WTC11 (cell line): ENCODE results near the gene ASPN. TPM values are rescaled to one million over a fixed set of nuclear protein-coding genes. Genes with fewer than 3 reads are reported as not detected.

ENCODE experiments used
- ATAC-seq: fragments of 200-7000 bp; cut with Tn5 transposase; 2 replicates; pipeline ENCODE4 v1.10.0; 2021; ENCODE audit warnings: mild to moderate bottlenecking, moderate library complexity
- CTCF ChIA-PET: fragments of 300-600 bp; sonication (Branson Sonifier 250); formaldehyde crosslinking; loops from one replicate; lab custom pipeline; 2021; ENCODE audit warnings: antibody characterized with exemption; lab: Charles Lee
- POLR2A ChIA-PET: fragments of 350-600 bp; sonication (Branson Sonifier 250); formaldehyde crosslinking; loops from one replicate; lab custom pipeline; 2021; ENCODE audit warnings: antibody characterized with exemption; lab: Charles Lee
- DNase-seq: peaks from one replicate; pipeline ENCODE4 v3.0.0; 2021; ENCODE audit warnings: low spot score
- H3K27ac Mint-ChIP-seq: 2 replicates; pipeline ENCODE4 v1.8.0; 2021; ENCODE audit warnings: mixed read lengths
- H3K27me3 Mint-ChIP-seq: 2 replicates; pipeline ENCODE4 v1.8.0; 2021; ENCODE audit warnings: low read depth, mild to moderate bottlenecking, moderate library complexity, mixed read lengths
- H3K36me3 Mint-ChIP-seq: 2 replicates; pipeline ENCODE4 v1.8.0; 2021; ENCODE audit warnings: mixed read lengths
- H3K4me1 Mint-ChIP-seq: 2 replicates; pipeline ENCODE4 v1.8.0; 2022; ENCODE audit warnings: mixed read lengths
- H3K4me3 Mint-ChIP-seq: 2 replicates; pipeline ENCODE4 v1.8.0; 2021; ENCODE audit warnings: mild to moderate bottlenecking, moderate library complexity, mixed read lengths
- H3K9me3 Mint-ChIP-seq: 2 replicates; pipeline ENCODE4 v1.8.0; 2021; ENCODE audit warnings: mixed read lengths
- ELF4 ChIP-seq: sonication (generic); formaldehyde crosslinking; IDR thresholded peaks from 2 replicates; pipeline ENCODE4 v1.8.1; 2022; ENCODE audit warnings: low read depth, mild to moderate bottlenecking, moderate library complexity, missing genetic modification reagents
- EMX1 ChIP-seq: fragments of 250-450 bp; sonication (Bioruptor Pico); IDR thresholded peaks from 2 replicates; pipeline ENCODE4 v1.8.0; 2021; ENCODE audit warnings: mild to moderate bottlenecking
- GABPB1 ChIP-seq: sonication (generic); formaldehyde crosslinking; IDR thresholded peaks from 2 replicates; pipeline ENCODE4 v1.8.1; 2023; ENCODE audit warnings: mild to moderate bottlenecking, missing genetic modification reagents
- HMGA2 ChIP-seq: fragments of 250-450 bp; sonication (Bioruptor Pico); IDR thresholded peaks from 2 replicates; pipeline ENCODE4 v1.4.0; 2021; ENCODE audit warnings: mild to moderate bottlenecking, moderate library complexity
- IRF2 ChIP-seq: sonication (generic); formaldehyde crosslinking; IDR thresholded peaks from 2 replicates; pipeline ENCODE4 v1.8.0; 2022; ENCODE audit warnings: low read depth, missing genetic modification reagents, borderline replicate concordance
- MXD4 ChIP-seq: fragments of 250-450 bp; sonication (Bioruptor Pico); IDR thresholded peaks from 2 replicates; pipeline ENCODE4 v1.8.0; 2021; ENCODE audit warnings: mild to moderate bottlenecking, moderate library complexity, borderline replicate concordance
- NFE2L1 ChIP-seq: sonication (generic); formaldehyde crosslinking; IDR thresholded peaks from 2 replicates; pipeline ENCODE4 v1.8.1; 2023; ENCODE audit warnings: missing genetic modification reagents
- NR2C2 ChIP-seq: sonication (generic); formaldehyde crosslinking; IDR thresholded peaks from 2 replicates; pipeline ENCODE4 v1.8.0; 2022; ENCODE audit warnings: mild to moderate bottlenecking, missing genetic modification reagents
- NR3C1 ChIP-seq: sonication (generic); formaldehyde crosslinking; conservative IDR thresholded peaks from 2 replicates; pipeline ENCODE4 v1.8.1; 2023; ENCODE audit warnings: low read depth, mild to moderate bottlenecking, missing genetic modification reagents
- OVOL2 ChIP-seq: fragments of 250-450 bp; sonication (Bioruptor Pico); IDR thresholded peaks from 2 replicates; pipeline ENCODE4 v1.9.0; 2021; ENCODE audit warnings: mild to moderate bottlenecking, borderline replicate concordance
- SOX15 ChIP-seq: fragments of 250-450 bp; sonication (Bioruptor Pico); IDR thresholded peaks from 2 replicates; pipeline ENCODE4 v1.9.0; 2021; ENCODE audit warnings: mild to moderate bottlenecking
- TEAD1 ChIP-seq: sonication (generic); formaldehyde crosslinking; IDR thresholded peaks from 2 replicates; pipeline ENCODE4 v1.8.0; 2022; ENCODE audit warnings: mild to moderate bottlenecking, missing genetic modification reagents
- TEAD4 ChIP-seq: sonication (generic); formaldehyde crosslinking; IDR thresholded peaks from 2 replicates; pipeline ENCODE4 v1.8.0; 2022; ENCODE audit warnings: mild to moderate bottlenecking, missing genetic modification reagents
- ZNF138 ChIP-seq: sonication (generic); formaldehyde crosslinking; conservative IDR thresholded peaks from 2 replicates; pipeline ENCODE4 v1.8.1; 2022; ENCODE audit warnings: mild to moderate bottlenecking, moderate library complexity, missing genetic modification reagents
- ZNF232 ChIP-seq: sonication (generic); formaldehyde crosslinking; IDR thresholded peaks from 2 replicates; pipeline ENCODE4 v1.8.0; 2022; ENCODE audit warnings: mild to moderate bottlenecking, missing genetic modification reagents
- ZNF416 ChIP-seq: fragments of 250-450 bp; sonication (Bioruptor Pico); IDR thresholded peaks from 2 replicates; pipeline ENCODE4 v1.9.0; 2021; ENCODE audit warnings: mild to moderate bottlenecking, inconsistent platforms
- ZNF423 ChIP-seq: fragments of 250-450 bp; sonication (Bioruptor Pico); IDR thresholded peaks from 2 replicates; pipeline ENCODE4 v2.1.2; 2022; ENCODE audit warnings: mild to moderate bottlenecking, moderate library complexity
- total RNA-seq: library from RNA; stranded (reverse); gene quantifications from 3 replicates; pipeline ENCODE4 v1.2.3, GENCODE V29; 2021
- TF ChIP-seq, protein P1 (sequence below): sonication (generic); formaldehyde crosslinking; IDR thresholded peaks from 2 replicates; pipeline ENCODE4 v1.8.1; 2022; ENCODE audit warnings: mild to moderate bottlenecking, missing genetic modification reagents, moderate library complexity, borderline replicate concordance
- TF ChIP-seq, protein P2 (sequence below): fragments of 200-600 bp; IDR thresholded peaks from 2 replicates; pipeline ENCODE4 v1.8.0; 2022; ENCODE audit warnings: antibody characterized with exemption
- TF ChIP-seq, protein P3 (sequence below): sonication (generic); formaldehyde crosslinking; conservative IDR thresholded peaks from 2 replicates; pipeline ENCODE4 v1.8.1; 2022; ENCODE audit warnings: mild to moderate bottlenecking, missing genetic modification reagents
- TF ChIP-seq, protein P4 (sequence below): sonication (generic); formaldehyde crosslinking; IDR thresholded peaks from 2 replicates; pipeline ENCODE4 v1.8.1; 2023; ENCODE audit warnings: mild to moderate bottlenecking, missing genetic modification reagents
- TF ChIP-seq, protein P5 (sequence below): sonication (generic); formaldehyde crosslinking; IDR thresholded peaks from 2 replicates; pipeline ENCODE4 v1.8.0; 2022; ENCODE audit warnings: missing genetic modification reagents
- TF ChIP-seq, protein P6 (sequence below): fragments of 250-450 bp; sonication (Bioruptor Pico); IDR thresholded peaks from 2 replicates; pipeline ENCODE4 v1.9.0; 2021; ENCODE audit warnings: moderate library complexity, mild to moderate bottlenecking, inconsistent platforms, borderline replicate concordance

Gene ASPN
- total RNA-seq, 1 experiment from 2014 or later: not detected

DNA sequence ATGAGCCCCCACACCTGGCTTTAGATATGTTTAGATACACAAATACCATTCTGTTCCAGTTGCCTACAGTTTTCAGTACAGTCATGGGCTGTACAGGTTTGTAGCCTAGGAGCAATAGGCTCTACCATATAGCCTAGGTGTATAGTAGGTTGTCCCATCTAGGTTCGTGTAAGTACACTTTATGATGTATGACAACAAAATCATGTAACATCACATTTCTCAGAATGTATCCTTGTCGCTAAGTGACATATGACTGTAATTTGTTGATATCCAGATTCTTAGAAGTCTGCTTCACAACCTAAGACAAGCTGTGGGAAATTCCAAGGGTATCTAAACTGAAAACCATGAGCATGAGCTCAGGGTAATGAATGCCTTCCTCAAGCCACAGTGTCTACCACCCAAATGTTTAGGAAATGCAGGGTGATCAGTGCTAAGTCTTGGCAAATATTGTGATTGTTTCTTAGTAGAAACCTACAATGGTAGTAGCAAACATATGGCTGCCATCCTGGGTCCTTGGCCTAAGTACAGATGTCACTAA lies 45.1 kb upstream of the ASPN start:
- Mint-ChIP-seq H3K4me3 (no peak overlapping the region), H3K27ac (no peak overlapping the region), H3K27me3 (no peaks in the 10 kb centered on the region), H3K36me3 (no peaks in the 10 kb centered on the region), H3K4me1 (no peaks in the 10 kb centered on the region), H3K9me3 (no peaks in the 10 kb centered on the region)
- ChIA-PET POLR2A (no interaction called here), CTCF (no interaction called here)
- TF ChIP-seq ZNF138 (CRISPR knock-in tag): no peak
- no peak for TF ChIP-seq GABPB1 (CRISPR knock-in tag)
- TF ChIP-seq, protein P1, sequence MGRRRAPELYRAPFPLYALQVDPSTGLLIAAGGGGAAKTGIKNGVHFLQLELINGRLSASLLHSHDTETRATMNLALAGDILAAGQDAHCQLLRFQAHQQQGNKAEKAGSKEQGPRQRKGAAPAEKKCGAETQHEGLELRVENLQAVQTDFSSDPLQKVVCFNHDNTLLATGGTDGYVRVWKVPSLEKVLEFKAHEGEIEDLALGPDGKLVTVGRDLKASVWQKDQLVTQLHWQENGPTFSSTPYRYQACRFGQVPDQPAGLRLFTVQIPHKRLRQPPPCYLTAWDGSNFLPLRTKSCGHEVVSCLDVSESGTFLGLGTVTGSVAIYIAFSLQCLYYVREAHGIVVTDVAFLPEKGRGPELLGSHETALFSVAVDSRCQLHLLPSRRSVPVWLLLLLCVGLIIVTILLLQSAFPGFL (CRISPR knock-in tag): no peak
- TF ChIP-seq, protein P2, sequence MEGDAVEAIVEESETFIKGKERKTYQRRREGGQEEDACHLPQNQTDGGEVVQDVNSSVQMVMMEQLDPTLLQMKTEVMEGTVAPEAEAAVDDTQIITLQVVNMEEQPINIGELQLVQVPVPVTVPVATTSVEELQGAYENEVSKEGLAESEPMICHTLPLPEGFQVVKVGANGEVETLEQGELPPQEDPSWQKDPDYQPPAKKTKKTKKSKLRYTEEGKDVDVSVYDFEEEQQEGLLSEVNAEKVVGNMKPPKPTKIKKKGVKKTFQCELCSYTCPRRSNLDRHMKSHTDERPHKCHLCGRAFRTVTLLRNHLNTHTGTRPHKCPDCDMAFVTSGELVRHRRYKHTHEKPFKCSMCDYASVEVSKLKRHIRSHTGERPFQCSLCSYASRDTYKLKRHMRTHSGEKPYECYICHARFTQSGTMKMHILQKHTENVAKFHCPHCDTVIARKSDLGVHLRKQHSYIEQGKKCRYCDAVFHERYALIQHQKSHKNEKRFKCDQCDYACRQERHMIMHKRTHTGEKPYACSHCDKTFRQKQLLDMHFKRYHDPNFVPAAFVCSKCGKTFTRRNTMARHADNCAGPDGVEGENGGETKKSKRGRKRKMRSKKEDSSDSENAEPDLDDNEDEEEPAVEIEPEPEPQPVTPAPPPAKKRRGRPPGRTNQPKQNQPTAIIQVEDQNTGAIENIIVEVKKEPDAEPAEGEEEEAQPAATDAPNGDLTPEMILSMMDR: no peak
- TF ChIP-seq IRF2 (CRISPR knock-in tag): no peak
- no peak for TF ChIP-seq HMGA2
- TF ChIP-seq, protein P3, sequence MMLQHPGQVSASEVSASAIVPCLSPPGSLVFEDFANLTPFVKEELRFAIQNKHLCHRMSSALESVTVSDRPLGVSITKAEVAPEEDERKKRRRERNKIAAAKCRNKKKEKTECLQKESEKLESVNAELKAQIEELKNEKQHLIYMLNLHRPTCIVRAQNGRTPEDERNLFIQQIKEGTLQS: no peak
- TF ChIP-seq MXD4: no peak
- TF ChIP-seq ELF4 (CRISPR knock-in tag): no peak
- no peak for TF ChIP-seq ZNF423 (CRISPR knock-in tag)
- TF ChIP-seq, protein P4, sequence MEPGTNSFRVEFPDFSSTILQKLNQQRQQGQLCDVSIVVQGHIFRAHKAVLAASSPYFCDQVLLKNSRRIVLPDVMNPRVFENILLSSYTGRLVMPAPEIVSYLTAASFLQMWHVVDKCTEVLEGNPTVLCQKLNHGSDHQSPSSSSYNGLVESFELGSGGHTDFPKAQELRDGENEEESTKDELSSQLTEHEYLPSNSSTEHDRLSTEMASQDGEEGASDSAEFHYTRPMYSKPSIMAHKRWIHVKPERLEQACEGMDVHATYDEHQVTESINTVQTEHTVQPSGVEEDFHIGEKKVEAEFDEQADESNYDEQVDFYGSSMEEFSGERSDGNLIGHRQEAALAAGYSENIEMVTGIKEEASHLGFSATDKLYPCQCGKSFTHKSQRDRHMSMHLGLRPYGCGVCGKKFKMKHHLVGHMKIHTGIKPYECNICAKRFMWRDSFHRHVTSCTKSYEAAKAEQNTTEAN (CRISPR knock-in tag): no peak
- TF ChIP-seq, protein P5, sequence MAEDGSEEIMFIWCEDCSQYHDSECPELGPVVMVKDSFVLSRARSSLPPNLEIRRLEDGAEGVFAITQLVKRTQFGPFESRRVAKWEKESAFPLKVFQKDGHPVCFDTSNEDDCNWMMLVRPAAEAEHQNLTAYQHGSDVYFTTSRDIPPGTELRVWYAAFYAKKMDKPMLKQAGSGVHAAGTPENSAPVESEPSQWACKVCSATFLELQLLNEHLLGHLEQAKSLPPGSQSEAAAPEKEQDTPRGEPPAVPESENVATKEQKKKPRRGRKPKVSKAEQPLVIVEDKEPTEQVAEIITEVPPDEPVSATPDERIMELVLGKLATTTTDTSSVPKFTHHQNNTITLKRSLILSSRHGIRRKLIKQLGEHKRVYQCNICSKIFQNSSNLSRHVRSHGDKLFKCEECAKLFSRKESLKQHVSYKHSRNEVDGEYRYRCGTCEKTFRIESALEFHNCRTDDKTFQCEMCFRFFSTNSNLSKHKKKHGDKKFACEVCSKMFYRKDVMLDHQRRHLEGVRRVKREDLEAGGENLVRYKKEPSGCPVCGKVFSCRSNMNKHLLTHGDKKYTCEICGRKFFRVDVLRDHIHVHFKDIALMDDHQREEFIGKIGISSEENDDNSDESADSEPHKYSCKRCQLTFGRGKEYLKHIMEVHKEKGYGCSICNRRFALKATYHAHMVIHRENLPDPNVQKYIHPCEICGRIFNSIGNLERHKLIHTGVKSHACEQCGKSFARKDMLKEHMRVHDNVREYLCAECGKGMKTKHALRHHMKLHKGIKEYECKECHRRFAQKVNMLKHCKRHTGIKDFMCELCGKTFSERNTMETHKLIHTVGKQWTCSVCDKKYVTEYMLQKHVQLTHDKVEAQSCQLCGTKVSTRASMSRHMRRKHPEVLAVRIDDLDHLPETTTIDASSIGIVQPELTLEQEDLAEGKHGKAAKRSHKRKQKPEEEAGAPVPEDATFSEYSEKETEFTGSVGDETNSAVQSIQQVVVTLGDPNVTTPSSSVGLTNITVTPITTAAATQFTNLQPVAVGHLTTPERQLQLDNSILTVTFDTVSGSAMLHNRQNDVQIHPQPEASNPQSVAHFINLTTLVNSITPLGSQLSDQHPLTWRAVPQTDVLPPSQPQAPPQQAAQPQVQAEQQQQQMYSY (CRISPR knock-in tag): no peak
- TF ChIP-seq NFE2L1 (CRISPR knock-in tag): no peak
- no peak for TF ChIP-seq NR3C1 (CRISPR knock-in tag)
- TF ChIP-seq SOX15 (CRISPR knock-in tag): no peak
- DNase-seq: no peak
- no peak for ATAC-seq

DNA sequence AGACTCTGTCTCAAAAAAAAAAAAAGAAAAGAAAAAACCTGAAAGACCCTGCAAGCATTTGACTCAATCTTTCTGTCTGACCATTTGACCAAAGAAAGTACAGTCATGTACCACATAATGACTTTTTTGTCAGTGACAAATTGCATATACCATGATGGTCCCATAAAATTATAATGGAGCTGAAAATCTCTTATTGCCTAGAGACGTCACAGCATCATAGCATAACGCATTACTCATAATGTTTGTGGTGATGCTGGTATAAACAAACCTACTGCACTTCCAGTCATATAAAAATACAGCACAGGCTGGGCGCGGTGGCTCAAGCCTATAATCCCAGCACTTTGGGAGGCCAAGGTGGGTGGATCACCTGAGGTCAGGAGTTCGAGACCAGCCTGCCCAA lies 43.0 kb upstream of the ASPN start:
- peaks cover 5% of the 10 kb centered on the region; the same call in 1 of the 2 replicates for H3K9me3 Mint-ChIP-seq
- no peak for ATAC-seq
- ChIA-PET POLR2A (interaction anchor here (0.7 kb wide), 1 partner anchor 14 kb away, joined by 3 read pairs; no protein-coding TSS in a partner anchor), CTCF (no interaction called here)
- no peak overlapping the region for H3K27ac Mint-ChIP-seq
- H3K36me3 Mint-ChIP-seq: no peaks in the 10 kb centered on the region
- H3K27me3 Mint-ChIP-seq: no peaks in the 10 kb centered on the region
- no peak for DNase-seq
- no peaks in the 10 kb centered on the region for H3K4me1 Mint-ChIP-seq
- H3K4me3 Mint-ChIP-seq: no peak overlapping the region
- TF ChIP-seq NR2C2 (CRISPR knock-in tag) (no peak), ZNF232 (CRISPR knock-in tag) (no peak), NFE2L1 (CRISPR knock-in tag) (no peak), EMX1 (no peak), TEAD1 (no peak), GABPB1 (CRISPR knock-in tag) (no peak), OVOL2 (CRISPR knock-in tag) (no peak), ZNF423 (CRISPR knock-in tag) (no peak), TEAD4 (no peak), ZNF416 (CRISPR knock-in tag) (no peak)
- TF ChIP-seq, protein P5 (CRISPR knock-in tag): no peak
- TF ChIP-seq, protein P6, sequence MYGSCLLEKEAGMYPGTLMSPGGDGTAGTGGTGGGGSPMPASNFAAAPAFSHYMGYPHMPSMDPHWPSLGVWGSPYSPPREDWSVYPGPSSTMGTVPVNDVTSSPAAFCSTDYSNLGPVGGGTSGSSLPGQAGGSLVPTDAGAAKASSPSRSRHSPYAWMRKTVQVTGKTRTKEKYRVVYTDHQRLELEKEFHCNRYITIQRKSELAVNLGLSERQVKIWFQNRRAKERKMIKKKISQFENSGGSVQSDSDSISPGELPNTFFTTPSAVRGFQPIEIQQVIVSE: no peak
